Esophagus squamous epithelium (tissue), 4 donors: ENCODE measurements around the gene TMEM80.

ENCODE experiments used
- POLR2A ChIP-seq, 4 donors: fragments of 450-650 bp; IDR thresholded peaks; one replicate each; pipeline ENCODE4 v1.6.1; 2017; ENCODE audit warnings: antibody characterized with exemption in 4 of 4, mild to moderate bottlenecking in 4 of 4, moderate library complexity in 3 of 4
- TF ChIP-seq, protein P1 (sequence below), 6 experiments: fragments of 450-650 bp in 4 of 6; fragments of 200-600 bp in 2 of 6; sonication (generic) in 2 of 6; IDR thresholded peaks; one replicate each; pipeline ENCODE4 v1.5.1; 2016 to 2019; ENCODE audit warnings: antibody characterized with exemption in 6 of 6, mild to moderate bottlenecking in 4 of 6, moderate library complexity in 4 of 6

- peak in 2 of 4 donors; percentile 37 to 39 for TF ChIP-seq POLR2A (IDR thresholded peaks at IDR 0.05)
- TF ChIP-seq, protein P1, sequence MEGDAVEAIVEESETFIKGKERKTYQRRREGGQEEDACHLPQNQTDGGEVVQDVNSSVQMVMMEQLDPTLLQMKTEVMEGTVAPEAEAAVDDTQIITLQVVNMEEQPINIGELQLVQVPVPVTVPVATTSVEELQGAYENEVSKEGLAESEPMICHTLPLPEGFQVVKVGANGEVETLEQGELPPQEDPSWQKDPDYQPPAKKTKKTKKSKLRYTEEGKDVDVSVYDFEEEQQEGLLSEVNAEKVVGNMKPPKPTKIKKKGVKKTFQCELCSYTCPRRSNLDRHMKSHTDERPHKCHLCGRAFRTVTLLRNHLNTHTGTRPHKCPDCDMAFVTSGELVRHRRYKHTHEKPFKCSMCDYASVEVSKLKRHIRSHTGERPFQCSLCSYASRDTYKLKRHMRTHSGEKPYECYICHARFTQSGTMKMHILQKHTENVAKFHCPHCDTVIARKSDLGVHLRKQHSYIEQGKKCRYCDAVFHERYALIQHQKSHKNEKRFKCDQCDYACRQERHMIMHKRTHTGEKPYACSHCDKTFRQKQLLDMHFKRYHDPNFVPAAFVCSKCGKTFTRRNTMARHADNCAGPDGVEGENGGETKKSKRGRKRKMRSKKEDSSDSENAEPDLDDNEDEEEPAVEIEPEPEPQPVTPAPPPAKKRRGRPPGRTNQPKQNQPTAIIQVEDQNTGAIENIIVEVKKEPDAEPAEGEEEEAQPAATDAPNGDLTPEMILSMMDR (IDR thresholded peaks at IDR 0.05), result peak in 3 of 6 experiments; percentile 9 to 11 (median 9)
Observed at GRCh38 chr11:694563-695287, 891 bp upstream of the TMEM80 start, which contains the start of gene DEAF1.
